Muscle layer of duodenum (tissue), 2 donors: ENCODE data around the gene DNAH3.
A peak's percentile ranks its signal among the peaks of the same experiment; 100 is the strongest.
"Not testable (repeated sequence)": the region's sequence is repeated elsewhere in the genome, so short reads cannot be mapped to it uniquely, and the experiment has no call there.

Source experiments
- H3K27ac ChIP-seq: one replicate; pipeline ENCODE4 v1.7.0; 2013; ENCODE audit warnings: mild to moderate bottlenecking, low read length
- H3K27me3 ChIP-seq: one replicate; pipeline ENCODE4 v1.7.0; 2013; ENCODE audit warnings: low read depth, mild to moderate bottlenecking, control low read depth, low read length
- H3K36me3 ChIP-seq, 2 donors: one replicate each; pipeline ENCODE4 v1.7.0; 2013; ENCODE audit warnings: low read length in 2 of 2, control low read depth in 1 of 2, mild to moderate bottlenecking in 1 of 2; ENCODE audit not compliant: insufficient read depth in 2 of 2, control insufficient read depth in 1 of 2
- H3K4me1 ChIP-seq, 2 donors: one replicate each; pipeline ENCODE4 v1.7.0; 2013; ENCODE audit warnings: low read length in 2 of 2, mild to moderate bottlenecking in 2 of 2, control low read depth in 1 of 2, moderate library complexity in 1 of 2; ENCODE audit not compliant: insufficient read depth in 2 of 2, control insufficient read depth in 1 of 2
- H3K4me3 ChIP-seq, 2 donors: one replicate each; pipeline ENCODE4 v1.7.0; 2013; ENCODE audit warnings: low read length in 2 of 2, low read depth in 1 of 2, mild to moderate bottlenecking in 1 of 2
- H3K9me3 ChIP-seq, 2 donors: one replicate each; pipeline ENCODE4 v1.7.0; 2013; ENCODE audit warnings: low read length in 2 of 2, control low read depth in 1 of 2, mild to moderate bottlenecking in 1 of 2; ENCODE audit not compliant: control insufficient read depth in 1 of 2
- donor health status: healthy.

Gene DNAH3

DNA sequence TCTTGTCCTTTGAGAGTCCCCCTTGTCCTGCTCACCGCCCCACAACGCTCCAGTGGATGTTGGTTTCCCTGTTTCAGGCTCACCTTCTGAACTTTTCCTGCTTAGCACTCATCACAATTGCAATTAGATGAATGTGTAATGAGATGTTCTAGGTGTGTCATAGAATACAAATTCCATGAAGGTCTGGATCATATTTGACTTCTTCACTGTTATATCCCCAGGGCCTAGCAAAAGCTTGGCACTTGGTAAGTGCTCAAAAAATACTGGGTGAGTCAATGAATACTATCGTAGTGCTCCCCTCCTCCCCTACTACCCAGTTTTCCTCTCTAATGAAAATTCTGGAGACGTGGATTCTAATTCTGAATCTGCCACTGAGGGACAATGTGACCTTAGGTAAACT is 33.1 kb downstream of the DNAH3 start:
- H3K27me3 ChIP-seq, result no peaks in the 10 kb centered on the region
- no peak overlapping the region for H3K4me3 ChIP-seq
- H3K27ac ChIP-seq, result no peak overlapping the region
- H3K9me3 ChIP-seq, result no peaks in the 10 kb centered on the region
- H3K36me3 ChIP-seq, result no peaks in the 10 kb centered on the region
- H3K4me1 ChIP-seq, result no peaks in the 10 kb centered on the region

- Histone ChIP-seq H3K9me3 (no peaks in the 10 kb centered on the region), H3K36me3 (no peaks in the 10 kb centered on the region), H3K27me3 (no peaks in the 10 kb centered on the region), H3K27ac (no peak overlapping the region), H3K4me3 (peak overlapping the region; percentile 0 to 11), H3K4me1 (no peaks in the 10 kb centered on the region)
Measured at GRCh38 chr16:21116148-21116693, 34.4 kb downstream of the DNAH3 start.

GRCh38 chr16:21115551-21115950 is 35.1 kb downstream of the DNAH3 start:
- H3K36me3 ChIP-seq, H3K9me3 ChIP-seq: not testable (repeated sequence)

GRCh38 chr16:21103941-21104860 is 46.4 kb downstream of the DNAH3 start:
- H3K27me3 ChIP-seq, result no peaks in the 10 kb centered on the region
- H3K9me3 ChIP-seq, result no peaks in the 10 kb centered on the region
- no peak overlapping the region for H3K27ac ChIP-seq
- H3K36me3 ChIP-seq, result no peaks in the 10 kb centered on the region
- no peaks in the 10 kb centered on the region for H3K4me1 ChIP-seq
- H3K4me3 ChIP-seq, result no peak overlapping the region

More at GRCh38 chr16:21115551-21115950, 35.1 kb downstream of the DNAH3 start:
- not testable (repeated sequence) for H3K27ac ChIP-seq, H3K4me1 ChIP-seq, H3K4me3 ChIP-seq, H3K27me3 ChIP-seq

DNA sequence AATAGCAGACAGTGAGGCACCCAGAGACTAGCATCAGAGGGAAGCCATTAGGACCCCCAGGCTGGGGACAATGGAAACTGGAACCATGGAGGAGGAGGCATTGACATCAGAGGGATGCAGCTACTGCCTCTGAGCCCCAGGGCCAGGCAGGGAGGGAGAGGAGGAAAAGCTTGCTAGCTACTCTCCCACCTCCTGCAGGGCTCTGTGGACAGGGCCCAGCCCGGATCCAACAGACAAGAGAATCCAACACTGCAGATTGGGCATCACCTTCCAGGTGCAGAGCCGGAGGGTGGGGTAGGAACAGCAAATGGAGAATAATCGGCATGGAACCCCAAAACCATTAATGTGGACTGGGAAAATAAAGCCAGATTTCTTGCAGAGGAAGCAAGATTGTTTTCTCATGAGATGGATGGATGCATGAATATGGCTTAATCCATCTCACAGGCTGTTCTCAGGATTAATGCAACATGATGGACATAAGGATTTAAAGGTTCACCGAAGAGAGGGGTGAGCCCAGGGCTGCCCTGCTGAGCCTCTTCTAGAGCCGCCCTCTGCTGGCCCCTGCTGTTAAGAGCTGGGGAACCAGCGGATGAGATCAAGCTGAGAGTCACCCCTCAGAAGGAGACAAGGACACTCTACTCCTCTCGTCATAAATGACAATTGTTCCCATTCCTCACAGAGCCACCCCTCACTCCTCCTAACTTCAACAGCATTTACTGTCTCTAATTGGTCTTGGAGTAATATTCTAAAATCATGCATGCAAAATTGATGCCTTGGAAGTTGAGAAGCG is 48.8 kb downstream of the DNAH3 start:
- Histone ChIP-seq H3K9me3 (no peaks in the 10 kb centered on the region), H3K4me1 (no peaks in the 10 kb centered on the region), H3K27ac (no peak overlapping the region), H3K4me3 (no peak overlapping the region), H3K36me3 (no peaks in the 10 kb centered on the region), H3K27me3 (no peaks in the 10 kb centered on the region)

DNA sequence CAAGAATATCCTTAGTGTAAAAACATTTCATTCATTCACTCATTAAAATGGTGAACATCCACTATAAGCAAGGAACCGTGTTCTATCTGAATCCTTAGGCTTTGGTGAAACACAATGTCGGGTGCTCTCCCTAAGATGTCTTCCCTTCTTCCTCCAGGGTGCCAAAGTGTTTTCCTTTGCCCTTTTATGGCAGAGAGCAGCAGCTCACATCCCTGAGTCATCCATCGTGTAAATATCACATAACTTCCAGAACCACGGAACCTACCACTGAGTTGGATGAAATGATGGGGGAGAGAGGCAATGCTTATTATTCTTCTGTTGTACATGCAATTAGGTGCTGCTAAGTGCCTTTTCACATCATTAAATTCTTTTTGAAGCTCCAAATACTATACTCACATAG is 50.2 kb downstream of the DNAH3 start:
- H3K27ac ChIP-seq, result no peak overlapping the region
- H3K4me3 ChIP-seq, result no peak overlapping the region
- H3K4me1 ChIP-seq, result no peaks in the 10 kb centered on the region
- no peaks in the 10 kb centered on the region for H3K36me3 ChIP-seq
- no peaks in the 10 kb centered on the region for H3K9me3 ChIP-seq
- no peaks in the 10 kb centered on the region for H3K27me3 ChIP-seq

- no peaks in the 10 kb centered on the region for H3K9me3 ChIP-seq
- no peak overlapping the region for H3K4me3 ChIP-seq
- no peak overlapping the region for H3K27ac ChIP-seq
Measured at GRCh38 chr16:21097151-21097550, 53.5 kb downstream of the DNAH3 start.

GRCh38 chr16:21094719-21095118 is 55.9 kb downstream of the DNAH3 start:
- H3K4me1 ChIP-seq, result not testable (repeated sequence)

More at GRCh38 chr16:21097151-21097550, 53.5 kb downstream of the DNAH3 start:
- H3K36me3 ChIP-seq, result no peaks in the 10 kb centered on the region
- H3K4me1 ChIP-seq, result no peaks in the 10 kb centered on the region
- no peaks in the 10 kb centered on the region for H3K27me3 ChIP-seq

DNA sequence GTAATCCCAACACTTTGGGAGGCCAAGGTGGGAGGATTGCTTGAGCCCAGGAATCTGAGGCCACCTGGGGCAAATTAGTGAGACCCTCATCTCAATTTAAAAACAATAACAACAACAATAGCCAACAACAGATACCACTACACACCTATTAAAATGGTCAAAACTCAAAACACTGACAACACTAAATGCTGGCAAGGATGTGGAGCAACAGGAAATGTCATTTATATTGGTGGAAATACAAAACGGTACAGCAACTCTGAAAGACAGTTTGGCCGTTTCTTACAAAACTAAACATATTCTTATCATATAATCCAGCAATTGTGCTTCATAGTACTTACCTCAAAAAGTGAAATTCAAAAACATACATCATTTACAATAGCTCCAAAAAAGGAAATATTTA is 57.7 kb downstream of the DNAH3 start:
- Histone ChIP-seq H3K36me3 (no peaks in the 10 kb centered on the region), H3K4me1 (no peaks in the 10 kb centered on the region), H3K4me3 (no peak overlapping the region), H3K27ac (no peak overlapping the region), H3K9me3 (peaks cover 0 to 4% of the 10 kb centered on the region in 2 donors), H3K27me3 (no peaks in the 10 kb centered on the region)

More at GRCh38 chr16:21094719-21095118, 55.9 kb downstream of the DNAH3 start:
- not testable (repeated sequence) for H3K4me3 ChIP-seq, H3K27ac ChIP-seq, H3K9me3 ChIP-seq, H3K27me3 ChIP-seq, H3K36me3 ChIP-seq

DNA sequence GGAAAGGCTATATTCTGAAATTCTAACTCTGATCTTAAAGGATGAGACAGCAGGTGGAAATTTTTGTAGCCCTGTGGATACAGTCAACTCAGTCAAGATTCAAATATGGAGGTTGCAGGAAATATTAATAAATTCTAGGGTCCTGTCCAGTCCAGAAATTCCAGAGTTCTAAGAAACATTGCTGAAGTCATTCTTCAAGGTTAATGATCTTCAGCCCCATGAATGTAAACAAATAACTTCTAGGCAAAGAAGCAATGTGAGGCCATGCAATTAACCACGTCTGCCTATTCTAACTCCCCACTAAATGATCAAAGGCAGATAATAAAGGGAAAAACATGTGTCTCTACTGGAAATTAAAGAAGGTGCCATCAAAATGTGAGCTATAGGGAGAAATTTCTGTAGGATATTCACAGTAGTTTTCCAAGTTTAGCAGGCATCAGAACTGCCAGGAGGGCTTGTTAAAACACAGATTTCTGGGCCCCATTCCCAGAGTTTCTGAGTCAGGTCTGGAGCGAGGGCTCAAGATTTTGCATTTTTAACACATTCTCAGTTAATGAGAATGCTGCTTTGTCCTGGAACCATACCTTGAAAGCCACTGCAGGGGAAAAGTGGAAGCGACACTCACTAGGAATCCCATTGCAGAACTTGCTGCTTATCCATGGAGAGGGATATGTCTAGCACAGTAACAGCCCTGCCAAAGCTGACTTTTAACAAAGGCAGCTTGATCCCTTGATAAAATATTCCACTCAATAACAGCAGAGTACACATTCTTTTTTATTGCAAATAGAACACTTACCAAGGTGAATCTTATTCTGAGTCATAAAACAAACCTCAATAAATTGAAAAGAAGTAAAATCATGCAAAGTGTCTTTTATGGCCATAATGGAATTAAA is 61.8 kb downstream of the DNAH3 start:
- Histone ChIP-seq H3K36me3 (no peaks in the 10 kb centered on the region), H3K27ac (no peak overlapping the region), H3K27me3 (no peaks in the 10 kb centered on the region), H3K9me3 (peaks cover 0 to 4% of the 10 kb centered on the region in 2 donors), H3K4me3 (no peak overlapping the region), H3K4me1 (no peaks in the 10 kb centered on the region)
